Breast epithelium (tissue), 3 donors: ENCODE results near the gene SSH2.

Experiments
- POLR2A ChIP-seq: fragments of 450-650 bp; IDR thresholded peaks from one replicate; pipeline ENCODE4 v1.6.1; 2016; ENCODE audit warnings: antibody characterized with exemption, mild to moderate bottlenecking, moderate library complexity
- POLR2AphosphoS5 ChIP-seq, 3 donors: sonication (generic); formaldehyde crosslinking; IDR thresholded peaks; one replicate each; pipeline ENCODE4 v1.6.1; 2017; ENCODE audit warnings: antibody characterized with exemption in 3 of 3
- TF ChIP-seq, protein P1 (sequence below), 3 donors: fragments of 450-650 bp; IDR thresholded peaks; one replicate each; pipeline ENCODE4 v1.5.1; 2016 to 2017; ENCODE audit warnings: antibody characterized with exemption in 3 of 3, mild to moderate bottlenecking in 3 of 3, moderate library complexity in 3 of 3

DNA sequence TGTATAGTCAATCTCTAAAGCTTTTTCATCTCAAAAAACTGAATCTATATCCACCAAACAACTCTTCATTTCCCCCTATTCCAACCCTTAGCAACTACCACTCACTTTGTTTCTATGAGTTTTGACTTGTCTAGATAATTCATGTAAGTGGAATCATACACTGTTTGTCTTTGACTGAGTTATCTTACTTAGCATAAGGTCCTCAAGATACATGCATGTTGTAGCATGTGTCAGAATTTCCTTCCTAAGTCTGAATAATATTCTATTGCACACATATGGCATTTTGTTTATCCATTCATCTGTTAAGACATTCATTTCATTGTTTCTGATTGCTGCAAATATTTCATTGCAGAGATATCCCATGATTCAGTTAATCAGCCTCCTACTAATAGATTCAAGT, 72.2 kb downstream of the SSH2 start:
- TF ChIP-seq POLR2A: no peak
- no peak for TF ChIP-seq POLR2AphosphoS5 (IDR thresholded peaks at IDR 0.05)
- TF ChIP-seq, protein P1, sequence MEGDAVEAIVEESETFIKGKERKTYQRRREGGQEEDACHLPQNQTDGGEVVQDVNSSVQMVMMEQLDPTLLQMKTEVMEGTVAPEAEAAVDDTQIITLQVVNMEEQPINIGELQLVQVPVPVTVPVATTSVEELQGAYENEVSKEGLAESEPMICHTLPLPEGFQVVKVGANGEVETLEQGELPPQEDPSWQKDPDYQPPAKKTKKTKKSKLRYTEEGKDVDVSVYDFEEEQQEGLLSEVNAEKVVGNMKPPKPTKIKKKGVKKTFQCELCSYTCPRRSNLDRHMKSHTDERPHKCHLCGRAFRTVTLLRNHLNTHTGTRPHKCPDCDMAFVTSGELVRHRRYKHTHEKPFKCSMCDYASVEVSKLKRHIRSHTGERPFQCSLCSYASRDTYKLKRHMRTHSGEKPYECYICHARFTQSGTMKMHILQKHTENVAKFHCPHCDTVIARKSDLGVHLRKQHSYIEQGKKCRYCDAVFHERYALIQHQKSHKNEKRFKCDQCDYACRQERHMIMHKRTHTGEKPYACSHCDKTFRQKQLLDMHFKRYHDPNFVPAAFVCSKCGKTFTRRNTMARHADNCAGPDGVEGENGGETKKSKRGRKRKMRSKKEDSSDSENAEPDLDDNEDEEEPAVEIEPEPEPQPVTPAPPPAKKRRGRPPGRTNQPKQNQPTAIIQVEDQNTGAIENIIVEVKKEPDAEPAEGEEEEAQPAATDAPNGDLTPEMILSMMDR (IDR thresholded peaks at IDR 0.05): no peak
